Left colon (tissue), 2 donors: ENCODE data around the gene ESRP2. TPM values are rescaled to one million over a fixed set of nuclear protein-coding genes. Genes with fewer than 3 reads are reported as not detected.
A peak's percentile ranks its signal among the peaks of the same experiment; 100 is the strongest.

Source experiments
- ATAC-seq: fragments of 200-7000 bp; cut with Tn5 transposase; one replicate; pipeline ENCODE4 v1.9.1; 2020; ENCODE audit warnings: mild to moderate bottlenecking, moderate library complexity
- DNase-seq, 2 donors: peaks; one replicate each; pipeline ENCODE4 v3.0.0-alpha.2; 2020
- intact Hi-C, 2 donors: fragments of 100-400 bp; cut with DNase I in 1 of 2; cut with micrococcal nuclease in 1 of 2; formaldehyde crosslinking; loops; one replicate each; pipeline versions ENCODE4 v1.11.2 to v1.14.0; 2022; cut with DNase I, micrococcal nuclease
- total RNA-seq, 2 donors: library from RNA; stranded (reverse); fragmentation: NEBNext Ultra II Directional; extraction: Animal tissue kit (Norgen Biotek cat#: 25700); gene quantifications; one replicate each; pipeline ENCODE4 v1.2.1, GENCODE V29; 2021
- donor health status: DM: no; HTN: no; CAD: no.
- donor health status: DM: yes; HTN: yes; CAD: no.

The ESRP2 gene
- total RNA-seq, 2 donors from 2014 or later, result 87.5 to 120 TPM

GRCh38 chr16:68230176-68230571, 5.8 kb downstream of the ESRP2 start:
- DNase-seq (no peak), ATAC-seq (no peak)
- intact Hi-C loops, result no loop called here

- no peak for ATAC-seq
- intact Hi-C loops, result loop anchor here (5.0 to 10.0 kb wide), 2 partner anchors 135 to 142 kb away; partner anchors contain the start of gene NFATC3 (in 1 of the 2)
- DNase-seq, result peak in 1 of 2 donors; percentile 45
These were observed 6.3 kb downstream of the ESRP2 start for GRCh38 chr16:68229431-68230175.

- no peak for DNase-seq
- intact Hi-C loops, result loop anchor here (5.0 to 10.0 kb wide), 2 partner anchors 134 to 141 kb away; partner anchors contain the start of gene NFATC3 (in 1 of the 2)
- ATAC-seq, result no peak
These were observed 7.3 kb downstream of the ESRP2 start for GRCh38 chr16:68228652-68229051.

GRCh38 chr16:68227850-68228553, 7.9 kb downstream of the ESRP2 start:
- DNase-seq (peak; percentile 59 to 66), ATAC-seq (peak; percentile 38)
- intact Hi-C loops, result loop anchor here (5.0 to 10.0 kb wide), 2 partner anchors 133 to 141 kb away; partner anchors contain the start of gene NFATC3 (in 1 of the 2)

- intact Hi-C loops, result loop anchor here (5.0 to 10.0 kb wide), 2 partner anchors 132 to 140 kb away; partner anchors contain the start of gene NFATC3 (in 1 of the 2)
- peak; percentile 62 for ATAC-seq
- no peak for DNase-seq
These were observed 8.6 kb downstream of the ESRP2 start for GRCh38 chr16:68227183-68227793.

GRCh38 chr16:68226116-68226515, 9.8 kb downstream of the ESRP2 start:
- ATAC-seq, result no peak
- intact Hi-C loops, result loop anchor here (5.0 to 10.0 kb wide), 2 partner anchors 131 to 139 kb away; partner anchors contain the start of gene NFATC3 (in 1 of the 2)

GRCh38 chr16:68223072-68223471, 12.9 kb downstream of the ESRP2 start:
- DNase-seq (no peak), ATAC-seq (no peak)
- intact Hi-C loops, result loop anchor here in 1 of 2 donors (10.0 kb wide), 1 partner anchor 128 kb away; no protein-coding TSS in a partner anchor

More at GRCh38 chr16:68226116-68226515, 9.8 kb downstream of the ESRP2 start:
- DNase-seq, result no peak

GRCh38 chr16:68219725-68220351, 16.1 kb downstream of the ESRP2 start:
- ATAC-seq (no peak), DNase-seq (no peak)
- intact Hi-C loops, result loop anchor here in 1 of 2 donors (10.0 kb wide), 1 partner anchor 125 kb away; no protein-coding TSS in a partner anchor

GRCh38 chr16:68217506-68217905, 18.4 kb downstream of the ESRP2 start:
- DNase-seq (no peak), ATAC-seq (no peak)
- intact Hi-C loops, result no loop called here

- intact Hi-C loops, result no loop called here
- ATAC-seq (no peak), DNase-seq (no peak)
These were observed 19.7 kb downstream of the ESRP2 start for GRCh38 chr16:68216240-68216639.

- ATAC-seq (no peak), DNase-seq (no peak)
- intact Hi-C loops, result no loop called here
These were observed 20.6 kb downstream of the ESRP2 start for GRCh38 chr16:68215302-68215701.

- no peak for ATAC-seq
- DNase-seq, result no peak
- intact Hi-C loops, result no loop called here
These were observed 21.2 kb downstream of the ESRP2 start for GRCh38 chr16:68214726-68215125.

- ATAC-seq, result no peak
These were observed 29.7 kb downstream of the ESRP2 start for GRCh38 chr16:68206245-68206644.

GRCh38 chr16:68202091-68202519, 33.8 kb downstream of the ESRP2 start:
- DNase-seq (no peak), ATAC-seq (no peak)
- intact Hi-C loops, result no loop called here

More at GRCh38 chr16:68206245-68206644, 29.7 kb downstream of the ESRP2 start:
- intact Hi-C loops, result no loop called here
- no peak for DNase-seq

- ATAC-seq (peak; percentile 45), DNase-seq (no peak)
- intact Hi-C loops, result no loop called here
These were observed 35.7 kb downstream of the ESRP2 start for GRCh38 chr16:68200088-68200783.

- ATAC-seq (no peak), DNase-seq (no peak)
- intact Hi-C loops, result no loop called here
These were observed 38.7 kb downstream of the ESRP2 start for GRCh38 chr16:68197250-68197649.

- DNase-seq (no peak), ATAC-seq (no peak)
- intact Hi-C loops, result no loop called here
These were observed 41.7 kb downstream of the ESRP2 start for GRCh38 chr16:68194251-68194650.
